Calu3 (cell line): Measurements from ENCODE around the gene FBXO27. TPM values are rescaled to one million over a fixed set of nuclear protein-coding genes. Genes with fewer than 3 reads are reported as not detected.
"Not testable (repeated sequence)": the region's sequence is repeated elsewhere in the genome, so short reads cannot be mapped to it uniquely, and the experiment has no call there.

Source experiments
- BruUV-seq: library from RNA; stranded (reverse); fragments of 400-500 nt; replicated peaks from 2 replicates; lab custom pipeline; 2021; lab: Mats Ljungman, UMichigan
- CTCF ChIA-PET: fragments of 300-600 bp; sonication (Branson Sonifier 250); formaldehyde crosslinking; loops from one replicate; lab custom pipeline; 2022; ENCODE audit warnings: antibody characterized with exemption; lab: Charles Lee
- DNase-seq: peaks from one replicate; pipeline ENCODE4 v3.0.0; 2022
- H3K27ac Mint-ChIP-seq: one replicate; pipeline ENCODE4 v1.8.0; 2022; ENCODE audit warnings: mixed read lengths; ENCODE audit not compliant: unreplicated experiment
- H3K27me3 Mint-ChIP-seq: one replicate; pipeline ENCODE4 v1.8.0; 2022; ENCODE audit warnings: mixed read lengths; ENCODE audit not compliant: unreplicated experiment
- H3K36me3 Mint-ChIP-seq: one replicate; pipeline ENCODE4 v1.8.0; 2022; ENCODE audit warnings: mild to moderate bottlenecking, moderate library complexity, mixed read lengths; ENCODE audit not compliant: insufficient read depth, unreplicated experiment
- H3K4me1 Mint-ChIP-seq: one replicate; pipeline ENCODE4 v1.8.0; 2022; ENCODE audit warnings: mild to moderate bottlenecking, low read depth, mixed read lengths; ENCODE audit not compliant: unreplicated experiment
- H3K4me3 Mint-ChIP-seq: one replicate; pipeline ENCODE4 v1.8.0; 2022; ENCODE audit warnings: mild to moderate bottlenecking, low read depth, moderate library complexity, mixed read lengths; ENCODE audit not compliant: unreplicated experiment
- H3K9me3 Mint-ChIP-seq: one replicate; pipeline ENCODE4 v1.8.0; 2022; ENCODE audit warnings: low read depth, mixed read lengths; ENCODE audit not compliant: unreplicated experiment
- CTCF ChIP-seq: fragments of 200-600 bp; IDR thresholded peaks from one replicate; pipeline ENCODE4 v1.8.0; 2022; ENCODE audit warnings: antibody characterized with exemption; ENCODE audit not compliant: unreplicated experiment
- intact Hi-C: fragments of 100-400 bp; cut with micrococcal nuclease; formaldehyde crosslinking; loops from one replicate; pipeline ENCODE4 v1.10.0; 2022; ENCODE audit not compliant: unreplicated experiment
- total RNA-seq: library from RNA; stranded (reverse); gene quantifications from 2 replicates; pipeline ENCODE4 v1.2.3, GENCODE V29; 2022

Gene FBXO27
- total RNA-seq, 1 experiment from 2014 or later: 14.6 TPM

GRCh38 chr19:38989066-38989605 is 43.2 kb downstream of the FBXO27 start:
- no peak overlapping the region for H3K27ac Mint-ChIP-seq
- no peak for TF ChIP-seq CTCF
- H3K9me3 Mint-ChIP-seq: no peaks in the 10 kb centered on the region
- no peak overlapping the region for H3K4me3 Mint-ChIP-seq
- peaks cover 13% of the 10 kb centered on the region for H3K27me3 Mint-ChIP-seq
- BruUV-seq: no TSS peak
- no peaks in the 10 kb centered on the region for H3K36me3 Mint-ChIP-seq
- peaks cover 24% of the 10 kb centered on the region for H3K4me1 Mint-ChIP-seq
- intact Hi-C loops: no loop called here
- CTCF ChIA-PET: interaction anchor here (1.4 to 1.5 kb wide), 2 partner anchors 11 to 13 kb away, joined by 3 to 10 read pairs; partner anchors contain the start of gene FBXO17
- DNase-seq: peak; percentile 61

GRCh38 chr19:38988627-38989026 is 43.7 kb downstream of the FBXO27 start:
- H3K4me3 Mint-ChIP-seq, H3K36me3 Mint-ChIP-seq, intact Hi-C loops, H3K9me3 Mint-ChIP-seq, BruUV-seq, DNase-seq, H3K27ac Mint-ChIP-seq: not testable (repeated sequence)
- H3K4me1 Mint-ChIP-seq: peaks cover 24% of the 10 kb centered on the region
- H3K27me3 Mint-ChIP-seq: peaks cover 13% of the 10 kb centered on the region
- CTCF ChIA-PET: interaction anchor here (0.7 to 1.5 kb wide), 3 partner anchors 11 to 179 kb away, joined by 3 to 10 read pairs (median 4); partner anchors contain the start of gene FBXO17

GRCh38 chr19:38987745-38988144 is 44.6 kb downstream of the FBXO27 start:
- intact Hi-C loops, H3K36me3 Mint-ChIP-seq, H3K4me3 Mint-ChIP-seq, H3K27ac Mint-ChIP-seq, BruUV-seq, DNase-seq, H3K9me3 Mint-ChIP-seq: not testable (repeated sequence)
- Mint-ChIP-seq H3K27me3 (peaks cover 13% of the 10 kb centered on the region), H3K4me1 (peaks cover 24% of the 10 kb centered on the region)
- CTCF ChIA-PET: interaction anchor here (1.5 kb wide), 1 partner anchor 12 kb away, joined by 10 read pairs; the partner anchor contains the start of gene FBXO17

- Mint-ChIP-seq H3K27ac (no peak overlapping the region), H3K4me3 (no peak overlapping the region), H3K9me3 (peaks cover 4% of the 10 kb centered on the region), H3K36me3 (peaks cover 4% of the 10 kb centered on the region), H3K27me3 (peaks cover 13% of the 10 kb centered on the region), H3K4me1 (peaks cover 15% of the 10 kb centered on the region)
- no peak for DNase-seq
- CTCF ChIA-PET: no interaction called here
- intact Hi-C loops: no loop called here
- TF ChIP-seq CTCF: no peak
- BruUV-seq: no TSS peak
These were observed 47.1 kb downstream of the FBXO27 start for GRCh38 chr19:38985262-38985661.

- intact Hi-C loops: no loop called here
- peaks cover 20% of the 10 kb centered on the region for H3K36me3 Mint-ChIP-seq
- CTCF ChIA-PET: interaction anchor here (0.6 kb wide), 1 partner anchor 9 kb away, joined by 4 read pairs; no protein-coding TSS in a partner anchor
- DNase-seq: no peak
- H3K27me3 Mint-ChIP-seq: peaks cover 2% of the 10 kb centered on the region
- BruUV-seq: no TSS peak
- H3K4me3 Mint-ChIP-seq: no peak overlapping the region
- TF ChIP-seq CTCF: no peak
- H3K27ac Mint-ChIP-seq: peak overlapping the region; percentile 12
- H3K4me1 Mint-ChIP-seq: peaks cover 28% of the 10 kb centered on the region
- peaks cover 4% of the 10 kb centered on the region for H3K9me3 Mint-ChIP-seq
These were observed 51.6 kb downstream of the FBXO27 start for GRCh38 chr19:38980583-38981374.
